IMR-90 (cell line): Measurements from ENCODE around the gene NPIPB6.
"Not testable (repeated sequence)": the region's sequence is repeated elsewhere in the genome, so short reads cannot be mapped to it uniquely, and the experiment has no call there.

Source experiments
- BHLHE40 ChIP-seq: fragments of 150-350 bp; IDR thresholded peaks from 2 replicates; pipeline ENCODE4 v1.6.1; 2016; ENCODE audit warnings: mild to moderate bottlenecking, low read depth, low read length
- CTCF ChIP-seq: conservative IDR thresholded peaks from 2 replicates; pipeline ENCODE4 v1.5.1; 2012; ENCODE audit warnings: mild to moderate bottlenecking, low read depth, low read length, improper control_type of control experiment
- FOS ChIP-seq: fragments of 150-350 bp; IDR thresholded peaks from 2 replicates; pipeline ENCODE4 v1.6.1; 2016; ENCODE audit warnings: low read depth, low read length
- MAZ ChIP-seq: IDR thresholded peaks from 2 replicates; pipeline ENCODE4 v1.6.1; 2012; ENCODE audit warnings: low read depth, mild to moderate bottlenecking, low read length, improper control_type of control experiment, moderate library complexity, borderline replicate concordance
- MXI1 ChIP-seq: IDR thresholded peaks from 2 replicates; pipeline ENCODE4 v1.6.1; 2012; ENCODE audit warnings: low read depth, mild to moderate bottlenecking, low read length, moderate library complexity, borderline replicate concordance
- POLR2A ChIP-seq: IDR thresholded peaks from 2 replicates; pipeline ENCODE4 v1.6.1; 2012; ENCODE audit warnings: mild to moderate bottlenecking, low read depth, low read length
- USF2 ChIP-seq: fragments of 150-350 bp; IDR thresholded peaks from 2 replicates; pipeline ENCODE4 v1.6.1; 2017; ENCODE audit warnings: mild to moderate bottlenecking, antibody characterized with exemption, low read length, low read depth

GRCh38 chr16:28382177-28382867, 19.0 kb upstream of the NPIPB6 start:
- not testable (repeated sequence) for TF ChIP-seq CTCF, MAZ, POLR2A, BHLHE40, FOS, MXI1, USF2
